T-helper 17 cell (primary cell): ENCODE measurements around the gene FADS2. TPM values are rescaled to one million over a fixed set of nuclear protein-coding genes. Genes with fewer than 3 reads are reported as not detected.

Source experiments
- ATAC-seq: fragments of 150-1000 bp; cut with Tn5 transposase; 2 replicates; pipeline ENCODE4 v1.10.0; 2021; ENCODE audit warnings: mild to moderate bottlenecking, moderate library complexity
- DNase-seq, 3 donors: peaks; one replicate each; pipeline versions ENCODE4 v3.0.0 to v3.0.0-alpha.2; 2020 to 2021
- H3K9me3 ChIP-seq: one replicate; pipeline ENCODE4 v1.7.0; 2013; ENCODE audit warnings: low read length, mild to moderate bottlenecking; ENCODE audit not compliant: control insufficient read depth, poor library complexity, severe bottlenecking
- H3K27ac Mint-ChIP-seq: one replicate; pipeline ENCODE4 v1.8.0; 2022; ENCODE audit warnings: mild to moderate bottlenecking, moderate library complexity, mixed read lengths
- H3K27me3 Mint-ChIP-seq: one replicate; pipeline ENCODE4 v1.8.0; 2022; ENCODE audit warnings: mixed read lengths
- H3K36me3 Mint-ChIP-seq: one replicate; pipeline ENCODE4 v1.8.0; 2022; ENCODE audit warnings: low read depth, mixed read lengths
- H3K4me1 Mint-ChIP-seq: one replicate; pipeline ENCODE4 v1.8.0; 2022; ENCODE audit warnings: mild to moderate bottlenecking, mixed read lengths
- H3K4me3 Mint-ChIP-seq: one replicate; pipeline ENCODE4 v1.8.0; 2022; ENCODE audit warnings: mild to moderate bottlenecking, moderate library complexity, mixed read lengths
- total RNA-seq, 4 donors: library from RNA in 2 of 4; stranded (reverse) in 2 of 4; gene quantifications; one replicate each; pipeline ENCODE4 v1.2.3 and lab custom pipeline; 2022 to 2026

FADS2 gene
- total RNA-seq, 2 donors from 2014 or later: 5.2 to 15.7 TPM

GRCh38 chr11:61866231-61866957, 38.3 kb downstream of the FADS2 start:
- no peak overlapping the region for H3K4me3 Mint-ChIP-seq
- no peaks in the 10 kb centered on the region for H3K9me3 ChIP-seq
- H3K27me3 Mint-ChIP-seq: no peaks in the 10 kb centered on the region
- peaks cover 5% of the 10 kb centered on the region for H3K4me1 Mint-ChIP-seq
- ATAC-seq (no peak), DNase-seq (no peak)
- no peak overlapping the region for H3K27ac Mint-ChIP-seq
- H3K36me3 Mint-ChIP-seq: no peaks in the 10 kb centered on the region

- ATAC-seq (no peak), DNase-seq (no peak)
- Mint-ChIP-seq H3K4me1 (peaks cover 5% of the 10 kb centered on the region), H3K36me3 (no peaks in the 10 kb centered on the region), H3K27ac (no peak overlapping the region), H3K4me3 (no peak overlapping the region), H3K27me3 (no peaks in the 10 kb centered on the region)
- no peaks in the 10 kb centered on the region for H3K9me3 ChIP-seq
Measured at GRCh38 chr11:61866958-61867343, 38.9 kb downstream of the FADS2 start.

DNA sequence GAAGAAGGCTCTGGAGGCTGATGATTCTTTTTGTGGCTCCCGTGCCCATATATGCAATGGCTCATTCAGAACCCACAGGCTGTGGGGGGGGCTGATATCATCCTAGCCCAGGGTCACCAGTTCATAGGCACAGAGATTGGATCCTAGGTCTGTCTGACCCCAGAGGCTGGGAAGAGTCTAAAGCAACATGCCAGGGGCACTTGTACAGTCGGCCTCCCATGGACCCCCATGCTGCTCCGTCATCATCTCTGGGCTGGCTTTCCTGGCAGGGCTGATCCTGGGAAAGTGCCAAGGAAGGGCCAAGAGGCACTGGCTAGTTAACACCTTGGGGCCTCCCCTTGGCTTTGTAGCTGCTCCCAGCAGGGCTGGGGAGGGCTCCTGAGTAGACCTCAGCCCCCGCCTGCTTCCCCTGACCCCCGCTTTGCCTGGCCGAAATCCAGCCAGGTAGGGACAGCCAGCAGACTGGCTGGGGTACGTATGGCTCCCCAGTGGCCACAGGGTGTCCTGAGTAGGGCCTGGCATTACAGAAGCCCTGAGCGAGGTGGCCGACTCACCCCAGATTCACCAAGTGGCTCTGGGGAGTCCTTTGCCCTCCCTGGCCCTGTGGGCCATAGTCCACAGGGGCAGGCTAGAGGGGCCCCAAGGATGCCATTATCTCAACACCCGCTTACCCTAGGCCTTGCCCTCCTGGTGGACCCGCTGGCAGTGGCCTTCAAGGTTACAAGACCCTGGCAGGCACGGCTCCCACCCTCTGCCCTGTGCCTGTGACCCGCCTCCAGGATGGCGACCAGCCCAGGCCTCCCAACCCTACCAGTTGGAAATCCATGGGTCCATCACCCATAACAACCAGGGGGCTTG, 40.7 kb downstream of the FADS2 start:
- ATAC-seq: no peak
- H3K36me3 Mint-ChIP-seq: no peaks in the 10 kb centered on the region
- H3K27me3 Mint-ChIP-seq: no peaks in the 10 kb centered on the region
- H3K4me1 Mint-ChIP-seq: peaks cover 3% of the 10 kb centered on the region
- H3K27ac Mint-ChIP-seq: no peak overlapping the region
- no peak overlapping the region for H3K4me3 Mint-ChIP-seq
- H3K9me3 ChIP-seq: no peaks in the 10 kb centered on the region
- no peak for DNase-seq

DNA sequence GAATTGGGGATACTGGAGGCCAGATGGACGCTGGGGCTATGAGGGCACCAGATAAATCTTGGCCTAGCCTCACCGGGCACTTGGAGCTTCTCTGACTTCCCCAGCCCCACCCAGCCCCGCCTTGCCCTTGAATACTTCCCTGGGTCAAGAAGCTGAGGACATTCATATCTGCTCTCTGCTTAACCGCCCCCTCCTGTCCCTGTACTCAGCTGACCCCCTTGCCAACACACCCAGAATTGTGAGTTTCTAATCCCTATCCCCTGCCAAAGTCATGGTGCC, 41.3 kb downstream of the FADS2 start:
- no peak for ATAC-seq
- no peaks in the 10 kb centered on the region for H3K9me3 ChIP-seq

DNA sequence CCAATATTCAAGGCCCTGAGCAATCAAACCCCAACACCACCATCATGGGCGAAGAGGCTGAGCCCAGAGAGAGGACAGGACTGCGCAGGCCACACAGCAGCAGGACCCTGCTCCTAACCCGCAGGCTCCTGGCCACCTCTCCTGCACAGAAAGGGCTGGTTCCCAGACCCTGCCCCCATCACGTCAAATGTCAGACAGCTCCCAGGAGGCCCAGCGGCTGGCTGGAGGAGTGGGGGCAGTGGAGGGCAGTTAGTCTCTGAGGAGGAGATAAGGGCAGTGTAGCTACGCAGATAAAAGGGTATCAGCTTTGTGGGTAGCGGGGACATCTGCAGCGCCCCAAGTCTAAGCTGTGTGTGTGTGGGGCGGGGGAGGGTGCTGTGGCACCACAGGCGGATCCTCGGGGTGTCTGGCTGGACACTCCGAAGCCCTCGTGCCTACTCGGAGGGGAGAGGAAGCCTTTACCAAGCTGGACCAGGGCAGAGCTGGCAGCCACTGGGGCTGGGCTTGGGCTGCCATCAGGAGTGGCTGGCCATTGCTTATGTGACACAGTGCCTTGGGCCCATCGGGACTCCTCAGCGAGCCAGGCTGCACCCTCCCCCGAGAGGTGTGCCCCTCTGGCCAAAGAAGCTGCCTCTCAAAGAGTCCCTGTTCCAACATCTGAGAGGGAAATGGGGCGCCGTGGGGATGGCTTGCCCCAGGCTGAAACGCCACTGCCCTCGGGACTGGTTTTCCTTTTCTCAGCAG, 41.8 kb downstream of the FADS2 start:
- no peak overlapping the region for H3K27ac Mint-ChIP-seq
- peaks cover 3% of the 10 kb centered on the region for H3K4me1 Mint-ChIP-seq
- no peak for ATAC-seq
- no peaks in the 10 kb centered on the region for H3K9me3 ChIP-seq
- no peaks in the 10 kb centered on the region for H3K27me3 Mint-ChIP-seq
- no peak for DNase-seq
- H3K36me3 Mint-ChIP-seq: no peaks in the 10 kb centered on the region
- H3K4me3 Mint-ChIP-seq: no peak overlapping the region

More for the DNA sequence above, 41.3 kb downstream of the FADS2 start:
- Mint-ChIP-seq H3K4me3 (no peak overlapping the region), H3K4me1 (peaks cover 3% of the 10 kb centered on the region), H3K27me3 (no peaks in the 10 kb centered on the region), H3K36me3 (no peaks in the 10 kb centered on the region), H3K27ac (no peak overlapping the region)
- DNase-seq: no peak

DNA sequence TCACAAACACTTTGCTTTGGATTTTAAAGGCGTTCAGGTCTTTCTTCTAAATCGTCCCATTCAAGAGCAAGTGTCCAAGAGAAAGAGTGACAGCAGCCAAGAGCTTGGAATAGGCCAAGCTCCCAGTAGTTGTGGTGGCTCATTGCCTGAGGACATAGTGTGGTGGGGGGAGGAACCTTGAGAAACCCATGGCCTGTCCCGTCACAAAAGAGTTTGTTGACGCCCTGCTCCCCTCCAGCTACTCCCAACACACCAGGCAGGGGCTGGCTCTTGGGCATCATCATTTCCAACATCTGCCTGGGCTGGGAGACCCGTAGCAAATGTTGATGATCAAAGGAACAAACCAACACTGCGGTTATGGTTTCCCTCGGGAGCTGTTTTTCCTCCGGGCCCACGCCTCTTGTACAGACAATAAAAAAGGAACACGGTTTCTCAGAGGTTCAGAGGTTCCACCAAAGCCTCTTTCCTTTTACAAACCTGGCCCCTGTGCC, 42.5 kb downstream of the FADS2 start:
- Mint-ChIP-seq H3K4me1 (peaks cover 3% of the 10 kb centered on the region), H3K27ac (no peak overlapping the region), H3K27me3 (no peaks in the 10 kb centered on the region), H3K36me3 (no peaks in the 10 kb centered on the region), H3K4me3 (peak overlapping the region; percentile 59)
- no peak for DNase-seq
- H3K9me3 ChIP-seq: no peaks in the 10 kb centered on the region
- ATAC-seq: no peak

DNA sequence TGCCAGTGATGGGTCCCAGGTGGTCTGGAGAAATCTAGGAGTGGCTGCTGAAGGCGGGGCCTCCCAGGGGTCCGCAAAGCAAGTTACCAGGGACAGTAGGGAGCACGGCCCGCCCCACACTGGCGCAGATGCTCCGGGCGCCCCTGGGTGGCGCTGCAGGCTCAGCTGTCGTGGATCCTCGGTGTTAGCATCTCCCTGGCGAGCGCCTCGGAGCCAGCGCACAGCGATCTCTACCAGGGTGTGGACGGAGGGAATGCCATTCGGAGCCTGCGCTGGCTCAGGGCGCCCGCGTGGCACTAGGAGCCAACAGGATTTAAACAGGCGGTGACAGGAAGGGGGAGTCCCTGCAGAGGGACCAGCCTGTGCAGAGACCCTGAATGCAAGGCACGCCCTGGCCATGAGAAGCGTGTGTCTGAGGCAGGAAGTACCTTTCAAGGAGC, 43.1 kb downstream of the FADS2 start:
- H3K9me3 ChIP-seq: no peaks in the 10 kb centered on the region
- Mint-ChIP-seq H3K36me3 (no peaks in the 10 kb centered on the region), H3K4me1 (peaks cover 3% of the 10 kb centered on the region), H3K27ac (no peak overlapping the region), H3K4me3 (peak overlapping the region; percentile 59), H3K27me3 (no peaks in the 10 kb centered on the region)
- peak; percentile 95 for ATAC-seq
- peak; percentile 42 to 64 (median 46) for DNase-seq

GRCh38 chr11:61872935-61873565, 45.0 kb downstream of the FADS2 start:
- DNase-seq (no peak), ATAC-seq (no peak)
- peak overlapping the region; percentile 31 for H3K4me3 Mint-ChIP-seq
- peaks cover 3% of the 10 kb centered on the region for H3K4me1 Mint-ChIP-seq
- no peak overlapping the region for H3K27ac Mint-ChIP-seq
- H3K9me3 ChIP-seq: no peaks in the 10 kb centered on the region
- no peaks in the 10 kb centered on the region for H3K36me3 Mint-ChIP-seq
- no peaks in the 10 kb centered on the region for H3K27me3 Mint-ChIP-seq

- DNase-seq: no peak
- Mint-ChIP-seq H3K4me3 (no peak overlapping the region), H3K27ac (no peak overlapping the region), H3K4me1 (peaks cover 3% of the 10 kb centered on the region), H3K27me3 (no peaks in the 10 kb centered on the region), H3K36me3 (no peaks in the 10 kb centered on the region)
- ATAC-seq: no peak
- no peaks in the 10 kb centered on the region for H3K9me3 ChIP-seq
Measured at GRCh38 chr11:61873588-61874376, 45.7 kb downstream of the FADS2 start.

- no peak for ATAC-seq
- Mint-ChIP-seq H3K27ac (no peak overlapping the region), H3K4me1 (peaks cover 3% of the 10 kb centered on the region), H3K4me3 (no peak overlapping the region), H3K27me3 (no peaks in the 10 kb centered on the region), H3K36me3 (no peaks in the 10 kb centered on the region)
- no peaks in the 10 kb centered on the region for H3K9me3 ChIP-seq
- DNase-seq: no peak
Measured at GRCh38 chr11:61874377-61874809, 46.3 kb downstream of the FADS2 start.

- Mint-ChIP-seq H3K4me1 (peaks cover 3% of the 10 kb centered on the region), H3K27me3 (no peaks in the 10 kb centered on the region), H3K27ac (no peak overlapping the region), H3K36me3 (no peaks in the 10 kb centered on the region), H3K4me3 (no peak overlapping the region)
- no peaks in the 10 kb centered on the region for H3K9me3 ChIP-seq
- DNase-seq (no peak), ATAC-seq (no peak)
Measured at GRCh38 chr11:61874853-61875252, 46.8 kb downstream of the FADS2 start.

- H3K9me3 ChIP-seq: no peaks in the 10 kb centered on the region
- Mint-ChIP-seq H3K27ac (no peak overlapping the region), H3K4me3 (no peak overlapping the region), H3K4me1 (peaks cover 3% of the 10 kb centered on the region), H3K27me3 (no peaks in the 10 kb centered on the region), H3K36me3 (no peaks in the 10 kb centered on the region)
- ATAC-seq (no peak), DNase-seq (no peak)
Measured at GRCh38 chr11:61875698-61876097, 47.6 kb downstream of the FADS2 start.
